Measurements from ENCODE around the gene EYA4.
"Not testable (repeated sequence)": the region's sequence is repeated elsewhere in the genome, so short reads cannot be mapped to it uniquely, and the experiment has no call there.

The EYA4 gene

DNA sequence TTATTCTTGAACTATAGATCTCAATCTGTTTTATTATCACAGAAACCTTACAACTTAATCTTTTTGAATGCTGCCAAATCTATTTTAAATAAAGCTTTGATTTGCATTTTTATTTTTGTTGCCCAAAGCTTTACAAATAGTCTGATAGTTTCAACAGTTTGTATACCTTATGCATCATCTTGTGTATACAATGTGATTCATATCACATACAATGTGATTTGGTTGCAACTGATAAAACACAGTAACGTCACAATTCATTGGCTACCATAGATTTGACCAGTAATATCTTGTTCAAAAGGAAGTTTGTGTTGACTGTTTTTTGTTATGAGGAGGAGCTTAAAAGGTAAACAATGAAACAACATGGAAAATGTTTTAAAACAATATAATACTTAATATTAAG, 110.9 kb downstream of the EYA4 start:
- DNase-seq (ENCODE audit: low spot score) = no peak

DNA sequence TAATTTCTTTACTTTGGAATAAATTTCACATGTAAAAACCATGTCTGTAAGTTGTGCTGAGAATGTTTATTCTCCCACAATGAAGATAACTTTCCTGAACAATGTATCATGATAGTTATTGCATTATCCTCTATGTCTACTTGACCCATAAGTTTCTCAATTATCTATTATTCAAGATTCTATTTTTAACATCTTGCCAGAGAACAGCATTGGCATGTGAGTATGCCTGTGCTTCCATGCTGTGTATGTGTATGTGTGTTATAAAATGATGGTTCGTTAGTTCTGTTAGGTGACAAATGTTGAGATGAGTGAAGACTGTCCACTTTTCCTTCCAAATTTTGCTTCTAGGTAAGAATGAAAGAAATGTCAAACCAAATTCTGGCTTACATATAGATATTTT, 111.9 kb downstream of the EYA4 start:
- DNase-seq (ENCODE audit: low spot score) = no peak

DNA sequence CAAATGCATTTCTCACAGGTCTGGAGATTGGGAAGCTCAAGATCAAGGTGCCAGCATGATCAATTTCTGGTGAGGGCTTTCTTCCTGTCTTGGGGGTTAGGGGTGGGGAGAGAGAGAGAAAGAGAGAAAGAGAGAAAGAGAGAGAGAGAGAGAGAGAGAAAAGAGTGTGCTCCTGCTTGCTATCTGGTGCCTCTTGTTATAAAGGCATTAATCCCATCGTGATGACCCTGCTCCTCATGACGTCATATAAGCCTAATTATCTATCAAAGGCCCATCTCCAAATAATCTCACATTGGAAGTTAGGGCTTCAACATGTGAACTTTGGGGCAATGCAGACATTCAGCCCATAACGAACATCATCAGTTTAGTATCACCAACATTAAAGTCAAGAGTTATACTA, 114.8 kb downstream of the EYA4 start:
- no peak for DNase-seq (ENCODE audit: low spot score)

DNA sequence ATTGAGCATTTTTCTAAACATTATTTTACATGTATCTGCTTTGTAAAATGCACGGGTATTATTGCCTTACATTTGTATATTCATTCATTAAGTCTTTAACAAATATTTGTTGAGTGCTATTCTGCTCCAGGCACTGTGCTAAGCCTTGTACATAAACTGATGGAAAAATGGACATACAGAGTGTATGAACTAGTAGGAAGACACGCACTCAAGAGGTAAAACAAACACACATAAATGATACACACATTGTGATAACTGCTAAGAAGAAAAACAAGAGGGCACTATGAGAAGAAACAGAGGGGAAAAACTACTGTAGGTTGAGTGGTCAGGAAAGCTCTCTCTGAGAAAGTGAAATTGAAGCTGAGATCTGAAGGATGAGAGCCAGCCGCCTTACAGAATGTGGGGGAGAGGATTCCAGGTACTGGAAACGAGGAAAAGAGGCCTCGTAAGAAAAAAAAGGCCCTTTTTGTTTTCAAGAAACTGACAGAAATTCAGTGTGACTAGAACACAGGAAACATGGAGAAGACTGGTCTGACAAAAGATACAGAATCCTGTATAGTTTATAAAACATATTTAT, 117.5 kb downstream of the EYA4 start:
- no peak for DNase-seq (ENCODE audit: low spot score)

DNA sequence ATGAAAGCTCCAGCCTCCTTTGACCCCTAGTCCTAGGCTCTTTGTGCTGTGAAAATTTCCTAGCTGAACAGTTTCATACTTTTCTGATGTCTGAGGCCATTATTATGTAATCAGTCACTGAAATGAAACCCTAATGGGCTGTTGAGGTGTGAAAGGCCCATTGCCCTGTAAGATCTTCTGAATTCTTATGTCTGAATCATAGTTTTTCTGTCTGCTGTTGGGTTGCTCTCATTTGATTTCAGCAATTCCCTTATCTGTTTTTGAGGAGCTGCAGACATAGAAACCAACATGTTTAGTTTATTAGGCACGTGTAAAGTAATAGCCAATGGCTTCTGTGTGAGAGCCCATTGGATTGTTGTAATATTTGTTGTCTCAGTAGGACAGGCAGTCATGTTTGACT, 118.1 kb downstream of the EYA4 start:
- DNase-seq (ENCODE audit: low spot score) = no peak

DNA sequence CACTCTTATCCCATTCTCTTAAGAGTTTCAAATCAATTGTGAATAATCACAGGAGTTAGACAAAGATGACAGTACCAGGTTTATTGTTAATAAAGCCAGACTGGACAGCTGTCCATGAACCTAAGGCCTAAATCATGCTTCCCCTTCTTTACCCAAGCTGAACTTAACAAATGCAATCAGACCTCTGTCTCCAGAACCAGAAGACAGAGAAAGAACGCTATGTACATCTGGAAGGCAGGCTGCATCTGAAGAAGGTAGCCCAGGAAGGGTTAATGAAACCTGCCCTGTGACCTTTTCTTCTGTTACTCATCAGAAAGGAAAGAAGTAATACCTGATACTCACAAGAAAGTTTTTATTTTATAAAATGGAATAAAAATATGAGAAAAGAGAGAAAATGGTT, 118.6 kb downstream of the EYA4 start:
- DNase-seq (ENCODE audit: low spot score) = no peak

DNA sequence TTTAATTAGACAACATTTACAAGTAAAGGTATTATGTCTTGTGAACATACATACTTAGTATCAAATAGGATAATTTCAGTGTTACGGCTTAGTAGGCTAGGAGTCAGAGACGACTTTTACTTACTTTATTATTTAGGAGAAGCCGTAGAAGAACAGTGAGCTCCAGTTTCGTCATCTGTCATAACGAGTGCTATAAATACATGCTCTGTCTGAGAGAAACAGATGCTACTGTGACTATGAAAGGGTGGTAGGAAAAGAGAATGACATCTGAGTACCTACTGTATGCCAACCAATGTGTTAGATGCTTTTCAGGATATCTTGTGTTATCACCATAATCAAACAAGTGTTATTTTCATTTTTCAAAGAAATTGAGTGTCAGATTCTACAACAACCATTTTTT, 119.0 kb downstream of the EYA4 start:
- DNase-seq (ENCODE audit: low spot score) = no peak

DNA sequence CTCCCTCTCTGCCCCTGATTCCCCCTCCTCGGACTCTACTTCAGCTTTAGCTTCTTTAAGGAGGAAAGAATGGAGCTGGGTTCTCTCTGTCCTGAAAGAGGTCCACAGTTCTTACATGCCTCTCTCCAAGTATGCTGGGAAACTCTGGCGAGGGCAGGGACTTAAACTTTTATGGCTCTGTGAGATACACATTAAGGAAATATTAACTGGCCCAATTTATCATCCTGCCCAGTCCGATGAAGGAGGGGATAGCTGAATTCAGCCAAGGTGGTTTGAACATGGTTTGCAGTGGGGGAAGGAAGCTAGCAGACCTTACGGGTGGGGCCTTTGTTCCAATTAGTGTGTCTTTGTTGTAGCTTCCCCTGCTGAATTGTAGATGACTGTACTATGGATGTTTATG, 121.7 kb downstream of the EYA4 start:
- no peak for DNase-seq (ENCODE audit: low spot score)

DNA sequence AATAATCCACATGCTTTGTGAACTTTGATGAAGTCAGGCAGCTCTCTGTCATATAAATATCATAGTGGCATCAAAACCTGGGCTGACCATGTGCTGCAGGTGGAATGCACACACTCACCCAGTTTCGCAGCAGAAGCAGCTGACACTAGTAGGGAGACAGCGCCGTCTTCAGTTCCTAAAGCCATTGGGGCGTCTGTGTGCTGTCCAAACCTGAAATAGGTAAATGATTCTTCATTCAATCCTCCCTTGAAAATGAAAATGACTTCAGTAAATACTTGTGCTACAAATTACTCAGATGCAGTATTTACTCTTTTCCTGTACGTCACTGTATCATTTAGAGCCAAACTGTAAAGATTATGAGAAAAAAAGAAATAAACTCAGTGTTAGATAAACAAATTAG, 127.5 kb downstream of the EYA4 start:
- no peak for DNase-seq (ENCODE audit: low spot score)

DNA sequence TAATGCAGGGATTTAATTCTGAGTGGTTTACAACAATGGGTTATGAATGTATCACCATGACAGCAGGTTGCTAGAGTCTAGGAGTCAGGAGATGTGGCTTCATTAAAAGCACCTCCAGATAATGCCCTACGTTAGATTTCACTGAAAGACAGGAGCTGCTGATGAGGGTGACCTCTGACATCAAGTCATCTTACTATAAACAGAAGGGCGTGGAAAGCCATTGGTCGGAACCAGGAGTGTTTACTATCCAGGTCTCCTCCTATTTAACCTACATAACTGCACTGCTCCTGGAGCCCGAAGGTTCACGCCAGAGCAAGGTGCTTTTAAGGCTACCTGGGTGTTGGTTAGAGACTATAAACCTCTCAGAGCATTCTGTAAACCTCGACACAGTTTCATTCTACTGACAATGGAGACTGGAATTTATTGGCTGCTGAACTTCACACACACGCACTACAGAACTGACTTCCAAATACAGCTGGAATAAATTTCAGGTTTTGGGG, 128.7 kb downstream of the EYA4 start:
- DNase-seq (ENCODE audit: low spot score) = no peak

DNA sequence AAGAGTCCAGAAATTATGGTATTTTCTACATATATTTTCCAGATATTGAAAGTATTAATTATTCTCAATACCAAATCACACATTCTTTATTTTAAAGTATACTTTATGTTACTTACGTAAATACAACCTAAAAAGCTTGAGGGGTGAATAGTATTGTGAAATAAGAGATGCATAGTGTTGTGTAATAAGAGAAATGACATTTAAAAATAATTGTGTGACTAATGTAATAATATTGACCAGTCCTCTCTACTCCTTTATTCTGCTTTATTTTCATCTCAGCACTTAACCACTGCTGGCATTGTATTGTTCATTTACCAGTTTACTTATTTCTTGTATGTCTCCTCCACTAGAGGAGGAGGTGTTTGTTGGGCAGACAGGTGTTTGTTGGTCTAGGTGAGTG, 135.6 kb downstream of the EYA4 start:
- DNase-seq (ENCODE audit: low spot score) = no peak

DNA sequence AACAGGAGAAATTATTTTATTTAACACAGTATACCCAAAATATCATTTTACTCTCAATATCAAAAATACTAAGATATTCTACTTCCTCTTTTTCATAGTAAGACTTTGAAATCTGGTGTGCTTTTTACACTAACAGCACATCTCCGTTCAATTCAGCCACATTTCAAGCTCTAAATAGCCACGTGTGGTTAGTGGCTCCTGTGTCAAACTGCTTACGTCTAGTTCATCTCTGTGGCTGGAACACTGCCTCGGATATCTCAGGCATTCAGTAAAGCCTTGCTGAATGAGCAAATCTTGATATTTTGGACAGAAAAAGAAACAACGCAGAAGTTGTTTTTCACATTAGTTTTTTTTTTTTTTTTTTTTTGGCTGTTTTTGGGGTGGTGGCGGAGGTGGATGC, 136.1 kb downstream of the EYA4 start:
- DNase-seq (ENCODE audit: low spot score) = no peak

DNA sequence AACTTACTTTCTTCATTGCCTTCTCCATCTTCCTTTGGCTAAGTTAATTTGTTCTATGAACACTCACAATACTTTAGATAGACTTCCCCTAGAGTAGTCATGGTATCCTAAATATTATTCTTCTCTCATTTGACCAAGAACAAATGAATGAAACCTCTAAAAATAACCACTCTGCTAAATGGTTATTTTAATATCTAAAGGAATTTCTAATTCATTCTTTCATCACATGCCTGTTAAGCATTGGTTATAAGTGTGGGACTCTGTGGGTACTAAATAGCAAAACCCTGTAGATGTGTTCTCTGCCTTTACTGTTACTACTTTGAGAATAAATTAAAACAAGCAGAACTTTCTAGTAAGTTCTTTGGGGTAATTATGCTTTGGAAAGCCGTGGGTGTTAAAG, 138.9 kb downstream of the EYA4 start:
- DNase-seq (ENCODE audit: low spot score) = no peak

DNA sequence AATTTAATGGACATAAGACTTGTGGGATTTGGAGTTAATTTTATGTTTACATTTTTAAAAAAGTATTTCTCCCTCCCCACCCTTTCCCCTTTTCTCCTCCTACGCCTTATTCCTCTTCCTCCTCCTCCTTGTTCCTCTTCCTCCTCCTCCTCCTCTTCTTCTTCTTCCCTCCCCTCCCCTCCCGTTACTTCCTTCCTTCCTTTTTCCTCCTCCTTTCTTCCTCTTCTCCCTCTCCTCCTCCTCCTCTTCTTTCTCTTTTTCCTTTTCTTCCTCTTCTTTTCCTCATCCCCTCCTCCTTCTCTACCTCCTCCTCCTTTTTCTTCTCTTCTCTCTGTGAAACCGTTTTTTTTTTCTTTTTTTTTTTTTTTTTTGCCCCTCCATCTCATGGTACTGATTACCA, 139.6 kb downstream of the EYA4 start:
- no peak for DNase-seq (ENCODE audit: low spot score)

DNA sequence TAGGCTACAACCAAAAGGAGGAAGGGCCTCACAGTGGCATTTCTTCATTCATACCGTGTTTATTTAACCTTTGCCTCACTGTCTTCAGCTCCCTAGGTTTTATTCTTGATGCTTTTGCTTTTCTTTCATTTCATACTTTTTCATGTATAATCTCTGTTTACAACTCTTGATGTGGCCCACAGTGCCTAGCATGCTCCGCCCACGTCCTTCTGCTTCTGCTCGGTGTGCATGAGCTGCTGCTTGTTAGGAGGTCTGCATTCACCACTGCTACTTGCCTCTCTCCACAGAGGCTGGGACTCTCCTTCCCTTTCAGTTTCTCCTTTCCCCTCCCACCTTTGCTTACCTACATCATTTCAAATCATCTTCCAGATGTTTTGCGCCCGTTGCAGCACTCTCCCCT, 147.6 kb downstream of the EYA4 start:
- no peak for DNase-seq (ENCODE audit: low spot score)

DNA sequence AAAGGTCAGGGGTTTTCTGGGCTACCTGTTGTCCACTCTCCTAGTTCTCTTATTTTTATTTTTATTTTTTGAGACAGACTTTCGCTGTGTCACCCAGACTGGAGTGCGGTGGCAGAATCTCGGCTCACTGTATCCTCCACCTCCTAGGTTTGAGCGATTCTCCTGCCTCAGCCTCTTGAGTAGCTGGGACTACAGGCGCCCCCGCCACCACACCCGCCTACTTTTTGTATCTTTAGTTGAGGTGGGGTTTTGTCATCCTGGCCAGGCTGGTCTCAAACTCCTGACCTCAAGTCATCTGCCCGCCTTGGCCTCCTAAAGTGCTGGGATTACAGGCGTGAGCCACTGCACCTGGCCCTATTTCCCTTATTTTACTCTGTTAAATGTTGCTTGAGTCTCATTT, 149.0 kb downstream of the EYA4 start:
- no peak for DNase-seq (ENCODE audit: low spot score)

DNA sequence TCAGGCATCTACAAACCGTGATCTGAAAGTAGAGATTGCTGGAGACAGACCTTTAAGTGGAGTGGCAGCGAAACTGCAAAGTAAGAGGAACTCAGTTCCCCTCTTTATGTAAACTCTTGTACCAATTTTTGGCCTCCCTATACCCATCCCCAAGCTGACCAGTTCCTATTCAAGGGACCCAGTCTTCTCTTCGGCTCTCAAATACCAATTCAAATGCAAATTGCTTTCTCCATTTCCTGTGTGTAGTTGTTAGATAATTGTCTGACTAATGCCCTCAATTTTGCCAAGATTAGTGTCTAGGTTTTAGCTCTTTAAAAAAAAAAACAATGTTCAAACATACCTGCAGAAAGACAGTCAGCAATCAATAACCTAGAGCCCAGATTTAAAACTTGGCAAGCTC, 150.9 kb downstream of the EYA4 start:
- no peak for DNase-seq (ENCODE audit: low spot score)

DNA sequence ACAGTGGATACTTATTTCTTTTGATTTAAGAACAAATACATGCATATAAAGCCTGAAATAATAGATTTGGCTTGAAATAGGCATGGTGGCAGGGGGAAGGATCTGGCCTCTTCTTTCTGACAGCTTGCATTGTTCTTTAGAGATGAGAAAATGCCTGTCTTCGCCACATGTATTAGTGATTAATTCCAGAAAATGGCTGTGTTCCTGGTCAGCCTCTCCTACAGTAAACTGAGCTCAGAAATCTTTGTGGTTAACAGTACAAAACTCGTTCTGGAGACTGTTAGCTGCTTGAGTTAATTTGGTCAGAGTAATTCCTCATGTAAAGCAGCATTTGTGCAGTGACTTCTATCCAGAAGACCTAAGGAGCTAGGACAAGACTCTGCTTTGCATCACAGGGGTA, 151.5 kb downstream of the EYA4 start:
- no peak for DNase-seq (ENCODE audit: low spot score)

DNA sequence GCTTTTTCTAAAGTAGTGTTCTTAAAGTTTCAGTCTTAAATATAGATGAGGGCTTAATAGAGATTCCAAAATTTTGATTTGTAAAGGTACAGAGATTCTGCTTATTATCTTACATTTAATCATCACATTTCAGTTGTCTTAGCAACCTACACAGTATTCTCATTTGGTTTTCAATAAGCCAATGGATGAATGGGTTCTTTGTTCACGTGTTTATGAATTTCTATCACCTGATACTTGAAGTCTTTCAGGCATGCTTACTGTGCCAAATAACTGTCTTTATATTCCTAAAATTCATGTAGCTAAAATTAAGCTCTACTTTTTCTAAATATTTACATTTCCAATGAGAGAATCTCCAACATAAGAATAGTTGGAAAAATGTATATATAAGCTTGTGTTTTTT, 152.7 kb downstream of the EYA4 start:
- DNase-seq (ENCODE audit: low spot score) = peak; percentile 50

DNA sequence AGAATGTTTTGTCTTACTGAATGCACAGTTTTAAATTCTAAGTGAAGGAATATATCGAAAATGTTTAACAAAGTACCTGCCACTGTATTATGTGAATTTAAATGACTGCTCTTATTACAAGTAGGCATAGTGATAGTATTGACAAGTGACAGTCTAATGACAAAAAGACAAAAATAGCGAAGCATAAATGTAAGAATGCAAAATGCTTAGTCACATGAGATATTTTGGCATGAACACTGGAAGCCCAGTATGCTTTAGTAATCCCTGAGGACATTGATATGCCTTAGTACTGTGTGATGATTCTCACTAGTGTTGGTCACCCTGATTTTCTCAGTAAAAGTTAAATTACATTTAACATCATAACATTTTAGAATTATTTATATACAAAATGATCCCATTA, 153.5 kb downstream of the EYA4 start:
- no peak for DNase-seq (ENCODE audit: low spot score)

DNA sequence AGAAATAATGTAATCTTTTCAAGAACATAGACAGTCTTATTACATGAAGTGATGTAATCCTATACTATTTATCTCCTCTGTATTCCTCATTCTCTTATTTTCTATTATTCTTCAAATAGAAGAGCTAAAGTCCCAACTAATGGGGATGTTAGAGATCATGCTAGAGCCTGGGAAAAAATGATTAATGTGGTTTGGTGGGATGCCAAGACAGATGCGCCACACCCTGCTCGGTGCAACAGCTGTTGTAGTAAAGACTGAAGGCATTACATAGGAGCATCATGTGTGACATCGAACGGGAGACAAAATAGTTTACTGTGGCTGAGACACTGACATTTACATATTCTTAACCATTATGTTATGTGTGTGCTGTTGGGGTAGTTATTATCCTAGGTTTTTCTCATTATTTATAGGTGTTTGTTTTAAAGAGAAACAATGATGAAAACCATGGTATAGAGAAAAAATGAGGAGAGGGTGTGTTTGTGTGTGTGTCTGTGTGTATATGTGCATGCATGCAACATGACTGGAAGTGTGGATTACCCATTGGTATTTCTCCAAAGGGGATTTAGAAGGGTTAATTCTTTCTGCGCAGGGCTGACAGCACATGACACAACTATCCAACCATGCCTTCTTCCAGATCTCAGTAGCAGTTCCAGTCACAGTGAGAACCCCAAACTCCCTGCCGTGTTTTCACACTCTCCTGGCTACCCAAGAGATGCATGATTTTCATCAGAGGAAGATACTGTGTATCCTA, 155.3 kb downstream of the EYA4 start:
- DNase-seq (ENCODE audit: low spot score) = peak; percentile 13

DNA sequence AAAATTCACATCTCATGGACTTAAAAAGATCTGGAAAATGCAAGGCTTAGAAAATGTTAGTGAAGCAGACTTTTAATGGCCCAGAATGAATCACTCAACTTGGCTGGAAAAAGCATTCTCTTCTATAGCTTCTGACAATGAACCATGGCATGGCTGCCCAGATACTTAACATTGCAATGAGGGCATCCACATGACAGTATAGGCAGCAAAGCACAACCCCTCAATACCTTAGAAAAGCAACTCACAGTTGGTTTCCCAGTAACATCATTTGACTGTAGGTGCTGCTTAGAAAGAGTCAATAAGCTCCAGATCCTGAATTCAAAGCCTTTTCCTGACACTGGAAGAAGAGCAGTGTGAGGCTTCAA, 155.8 kb downstream of the EYA4 start:
- no peak for DNase-seq (ENCODE audit: low spot score)

DNA sequence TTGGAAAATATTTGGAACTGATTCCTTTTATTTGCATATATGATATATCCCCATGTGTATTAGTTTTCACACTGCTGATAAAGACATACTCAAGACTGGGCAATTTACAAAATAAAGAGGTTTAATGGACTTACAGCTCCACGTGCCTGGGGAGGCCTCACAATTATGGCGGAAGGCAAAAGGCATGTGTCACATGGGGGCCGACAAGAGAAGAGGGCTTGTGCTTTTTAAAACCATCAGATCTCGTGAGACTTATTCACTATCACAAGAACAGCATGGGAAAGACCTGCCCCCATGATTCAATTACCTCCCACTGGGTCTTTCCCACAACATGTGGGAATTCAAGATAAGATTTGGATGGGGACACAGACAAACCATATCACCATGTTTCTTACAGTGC, 156.4 kb downstream of the EYA4 start:
- not testable (repeated sequence) for DNase-seq (ENCODE audit: low spot score)

DNA sequence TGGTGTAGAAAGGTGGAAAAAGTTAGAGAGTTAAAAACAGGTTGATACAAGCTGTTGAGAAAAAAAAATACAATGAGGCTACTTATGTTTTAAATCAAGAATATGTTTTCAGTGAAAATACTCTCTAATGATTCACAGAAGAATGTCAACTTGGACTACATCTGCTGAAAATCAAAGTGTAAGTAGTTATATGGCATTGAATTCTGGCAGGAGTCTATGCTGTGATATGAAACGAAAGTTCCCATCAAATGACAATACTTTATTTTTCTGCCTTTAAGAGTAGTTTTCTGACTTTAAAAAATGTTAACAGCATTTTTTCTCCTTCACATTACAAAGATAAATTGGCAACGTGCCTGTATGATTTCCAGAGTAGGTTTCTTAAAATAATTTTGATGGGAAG, 158.3 kb downstream of the EYA4 start:
- DNase-seq (ENCODE audit: low spot score) = no peak

All from COLO829 (cell line).